22Rv1 (cell line): ENCODE results near the gene MORN1.

Source experiments
- CTCF ChIP-seq: fragments of 450-650 bp; IDR thresholded peaks from 2 replicates; pipeline ENCODE4 v1.5.1; 2017; ENCODE audit warnings: mild to moderate bottlenecking
- ZFX ChIP-seq: fragments of 450-650 bp; IDR thresholded peaks from 2 replicates; pipeline ENCODE4 v1.6.1; 2017; ENCODE audit warnings: antibody characterized with exemption, borderline replicate concordance

- TF ChIP-seq CTCF (no peak), ZFX (no peak)
Observed at GRCh38 chr1:2340086-2340917, 51.1 kb downstream of the MORN1 start.
